Posterior vena cava (tissue), 2 donors: Measurements from ENCODE around the gene CLDN5. TPM values are rescaled to one million over a fixed set of nuclear protein-coding genes. Genes with fewer than 3 reads are reported as not detected.

Experiments used
- DNase-seq: peaks from one replicate; pipeline ENCODE4 v3.0.0-alpha.2; 2020; ENCODE audit warnings: low spot score
- intact Hi-C, 2 donors: fragments of 100-400 bp; cut with DNase I; formaldehyde crosslinking; loops; one replicate each; pipeline versions ENCODE4 v1.14.1 to v1.14.2; 2022 to 2023
- total RNA-seq, 2 donors: library from RNA; stranded (reverse); fragmentation: NEBNext Ultra II Directional; extraction: Animal tissue kit (Norgen Biotek cat#: 25700); gene quantifications; one replicate each; pipeline ENCODE4 v1.2.1, GENCODE V29; 2021
- donor health status: DM: yes; HTN: yes; CAD: no.
- donor health status: DM: yes; HTN: yes; CAD: no.

CLDN5 gene
- total RNA-seq, 2 donors from 2014 or later, result 36.4 to 70.1 TPM

- intact Hi-C loops, result no loop called here
- DNase-seq, result no peak
Observed at GRCh38 chr22:19477321-19478044, 46.7 kb downstream of the CLDN5 start.

- intact Hi-C loops, result no loop called here
Observed at GRCh38 chr22:19476023-19476422, 48.2 kb downstream of the CLDN5 start.

GRCh38 chr22:19473578-19473977 lies 50.6 kb downstream of the CLDN5 start:
- intact Hi-C loops, result no loop called here

More at GRCh38 chr22:19476023-19476422, 48.2 kb downstream of the CLDN5 start:
- no peak for DNase-seq

More at GRCh38 chr22:19473578-19473977, 50.6 kb downstream of the CLDN5 start:
- no peak for DNase-seq

Other genes with a start within 250 kb of the CLDN5 start
- 1 to 10 TPM; 6.6 to 9.0 TPM for gene CLTCL1, start 232.7 kb downstream of the CLDN5 start, total RNA-seq
- gene HIRA, start 92.7 kb downstream of the CLDN5 start, total RNA-seq, result 10 to 100 TPM; 17.2 to 20.4 TPM
- gene MRPL40, start 91.9 kb downstream of the CLDN5 start, total RNA-seq, result 10 to 100 TPM; 18.1 to 22.5 TPM
- gene C22orf39, start 76.7 kb downstream of the CLDN5 start, total RNA-seq, result 10 to 100 TPM; 32.5 to 34.6 TPM
- gene UFD1, start 45.2 kb downstream of the CLDN5 start, total RNA-seq, result 10 to 100 TPM; 43.5 to 51.1 TPM
- 1 to 10 TPM in 1 of 2 donors, under 1 TPM in 1; 0.71 to 1.7 TPM for gene CDC45, start 44.5 kb downstream of the CLDN5 start, total RNA-seq
- gene SEPTIN5, start 190.1 kb upstream of the CLDN5 start, total RNA-seq, result 10 to 100 TPM; 22.9 to 29.8 TPM
- under 1 TPM in 1 of 2 donors, not detected in 1; 0.83 TPM for gene GP1BB, start 199.1 kb upstream of the CLDN5 start, total RNA-seq
- gene TBX1, start 236.4 kb upstream of the CLDN5 start, total RNA-seq, result 1 to 10 TPM; 7.5 to 8.1 TPM